ENCODE data around the gene SDK1. TPM values are rescaled to one million over a fixed set of nuclear protein-coding genes. Genes with fewer than 3 reads are reported as not detected.

Gene SDK1
- total RNA-seq, 2 experiments from 2014 or later = 0.10 to 0.17 TPM

- peaks cover 2% of the 10 kb centered on the region for H3K9me3 Mint-ChIP-seq
- H3K4me3 Mint-ChIP-seq = no peak overlapping the region
- ChIA-PET POLR2A (no interaction called here), CTCF (no interaction called here)
- H3K36me3 Mint-ChIP-seq (ENCODE audit: low read depth) = no peaks in the 10 kb centered on the region
- DNase-seq = no peak
- H3K4me1 Mint-ChIP-seq = no peaks in the 10 kb centered on the region
- H3K27ac Mint-ChIP-seq = no peak overlapping the region
- peaks cover 2% of the 10 kb centered on the region for H3K27me3 Mint-ChIP-seq
Measured at GRCh38 chr7:3860932-3861331, 559.9 kb downstream of the SDK1 start.

DNA sequence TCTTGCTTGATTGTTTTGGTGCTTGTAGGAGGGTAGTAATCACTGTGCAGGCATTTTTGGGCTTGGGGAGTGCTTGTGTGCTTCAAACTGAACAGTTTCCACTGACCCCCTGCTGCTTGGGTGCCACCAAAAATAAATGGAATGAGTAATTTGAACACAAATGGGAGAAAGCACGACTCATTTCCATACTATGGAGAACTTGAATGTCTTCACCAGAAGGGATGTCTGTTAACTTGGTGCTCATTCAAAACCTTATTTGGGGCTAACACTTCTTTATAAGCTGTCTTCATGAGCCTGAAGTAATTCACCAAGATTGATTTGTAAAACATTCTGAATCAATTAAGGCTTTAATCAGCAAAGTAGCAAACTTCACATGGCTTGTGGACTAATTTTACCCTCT lies 560.3 kb downstream of the SDK1 start:
- CTCF ChIA-PET = no interaction called here
- Mint-ChIP-seq H3K4me1 (no peaks in the 10 kb centered on the region), H3K9me3 (peaks cover 2% of the 10 kb centered on the region), H3K27ac (no peak overlapping the region), H3K36me3 (ENCODE audit: low read depth) (no peaks in the 10 kb centered on the region), H3K4me3 (no peak overlapping the region), H3K27me3 (no peaks in the 10 kb centered on the region)
- POLR2A ChIA-PET = no interaction called here
- no peak for DNase-seq

DNA sequence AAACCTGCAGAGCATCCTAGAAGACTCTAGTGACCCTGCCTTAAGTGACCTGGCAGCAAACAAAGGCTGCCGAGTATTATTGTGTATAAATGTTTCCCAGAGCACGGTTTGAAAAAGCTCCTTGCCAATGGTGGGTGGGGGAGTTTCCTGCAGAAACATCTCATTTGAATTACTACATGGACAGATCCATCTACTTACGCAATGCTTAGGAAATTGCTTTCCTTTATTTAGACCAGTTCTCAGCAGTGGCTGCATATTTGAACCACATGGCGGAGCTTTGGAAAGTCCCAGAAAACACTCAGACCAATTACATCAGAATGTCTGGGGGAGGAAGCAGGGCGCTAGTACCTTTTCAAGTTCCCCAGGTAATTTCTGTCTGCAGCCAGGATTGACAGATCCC lies 560.9 kb downstream of the SDK1 start:
- no peak for DNase-seq
- no peaks in the 10 kb centered on the region for H3K27me3 Mint-ChIP-seq
- H3K27ac Mint-ChIP-seq = no peak overlapping the region
- no peaks in the 10 kb centered on the region for H3K36me3 Mint-ChIP-seq (ENCODE audit: low read depth)
- H3K4me1 Mint-ChIP-seq = no peaks in the 10 kb centered on the region
- CTCF ChIA-PET = no interaction called here
- POLR2A ChIA-PET = no interaction called here
- H3K4me3 Mint-ChIP-seq = no peak overlapping the region
- peaks cover 2% of the 10 kb centered on the region for H3K9me3 Mint-ChIP-seq

DNA sequence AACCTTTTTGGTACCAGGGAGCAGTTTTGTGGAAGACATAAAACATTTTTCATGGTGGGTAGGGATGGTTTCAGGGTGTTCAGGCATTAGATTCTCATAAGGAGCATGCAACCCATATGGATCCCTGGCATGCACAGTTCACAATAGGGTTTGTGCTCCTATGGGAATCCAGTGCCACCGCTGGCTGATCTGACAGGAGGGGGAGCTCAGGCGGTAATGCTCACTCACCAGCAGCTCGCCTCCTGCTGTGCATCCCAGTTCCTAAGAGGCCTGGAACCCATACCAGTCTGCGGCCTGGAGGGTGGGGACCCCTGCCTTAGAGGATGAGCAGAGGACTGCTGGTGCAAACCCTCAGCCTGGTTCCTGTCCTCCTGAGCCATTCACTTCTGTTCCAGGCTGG lies 561.7 kb downstream of the SDK1 start:
- ChIA-PET CTCF (no interaction called here), POLR2A (no interaction called here)
- no peak for DNase-seq
- H3K27me3 Mint-ChIP-seq = no peaks in the 10 kb centered on the region
- H3K9me3 Mint-ChIP-seq = peaks cover 2% of the 10 kb centered on the region
- no peaks in the 10 kb centered on the region for H3K36me3 Mint-ChIP-seq (ENCODE audit: low read depth)
- no peak overlapping the region for H3K27ac Mint-ChIP-seq
- no peaks in the 10 kb centered on the region for H3K4me1 Mint-ChIP-seq
- no peak overlapping the region for H3K4me3 Mint-ChIP-seq

GRCh38 chr7:3866277-3866676 lies 565.2 kb downstream of the SDK1 start:
- ChIA-PET POLR2A (no interaction called here), CTCF (interaction anchor here (0.6 kb wide), 1 partner anchor 636 kb away, joined by 3 read pairs; no protein-coding TSS in a partner anchor)
- Mint-ChIP-seq H3K4me1 (no peaks in the 10 kb centered on the region), H3K27ac (no peak overlapping the region), H3K36me3 (ENCODE audit: low read depth) (no peaks in the 10 kb centered on the region), H3K4me3 (no peak overlapping the region), H3K9me3 (peaks cover 2% of the 10 kb centered on the region), H3K27me3 (no peaks in the 10 kb centered on the region)
- DNase-seq = no peak

GRCh38 chr7:3867863-3868262 lies 566.8 kb downstream of the SDK1 start:
- CTCF ChIA-PET = no interaction called here
- Mint-ChIP-seq H3K4me3 (no peak overlapping the region), H3K27me3 (no peaks in the 10 kb centered on the region), H3K9me3 (peaks cover 2% of the 10 kb centered on the region), H3K36me3 (ENCODE audit: low read depth) (no peaks in the 10 kb centered on the region), H3K27ac (no peak overlapping the region), H3K4me1 (no peaks in the 10 kb centered on the region)
- no peak for DNase-seq
- POLR2A ChIA-PET = no interaction called here

DNA sequence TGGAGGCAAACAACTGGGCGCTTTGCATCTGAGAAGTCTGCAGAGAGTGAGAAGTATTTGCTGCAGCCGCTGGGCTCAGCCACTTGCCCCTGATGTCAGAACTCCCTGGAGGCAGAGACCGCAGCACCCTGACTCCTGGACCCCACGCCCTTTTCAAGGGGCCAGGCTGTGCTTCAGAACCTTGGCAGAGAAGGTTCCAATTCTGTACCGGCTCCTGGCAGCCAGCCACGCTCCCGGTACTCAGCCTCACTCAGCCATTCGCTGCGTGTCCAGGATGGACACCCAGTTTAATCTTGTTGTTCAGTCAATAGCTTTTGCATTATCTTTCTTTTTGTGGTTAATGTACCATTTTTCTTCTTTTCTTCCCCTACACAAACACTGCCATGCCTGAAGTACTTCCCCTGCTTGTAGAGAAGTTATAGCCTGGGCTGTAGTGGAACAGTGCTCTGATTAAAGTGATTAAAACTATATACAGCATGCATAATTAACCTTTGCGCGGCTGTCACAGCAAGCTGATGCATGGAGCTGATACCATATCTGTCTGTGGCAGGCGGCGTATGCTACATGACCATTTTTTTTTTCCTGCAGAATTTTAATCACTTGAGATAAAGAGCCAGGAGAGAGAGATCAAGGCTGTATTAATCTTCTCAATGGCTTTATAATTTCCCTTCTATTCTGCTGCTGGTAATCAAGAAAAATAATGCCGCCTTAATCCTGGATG lies 578.5 kb downstream of the SDK1 start:
- ChIA-PET POLR2A (no interaction called here), CTCF (no interaction called here)
- H3K9me3 Mint-ChIP-seq = no peaks in the 10 kb centered on the region
- no peak overlapping the region for H3K4me3 Mint-ChIP-seq
- no peaks in the 10 kb centered on the region for H3K4me1 Mint-ChIP-seq
- no peak for DNase-seq
- H3K36me3 Mint-ChIP-seq (ENCODE audit: low read depth) = no peaks in the 10 kb centered on the region
- no peaks in the 10 kb centered on the region for H3K27me3 Mint-ChIP-seq
- no peak overlapping the region for H3K27ac Mint-ChIP-seq

DNA sequence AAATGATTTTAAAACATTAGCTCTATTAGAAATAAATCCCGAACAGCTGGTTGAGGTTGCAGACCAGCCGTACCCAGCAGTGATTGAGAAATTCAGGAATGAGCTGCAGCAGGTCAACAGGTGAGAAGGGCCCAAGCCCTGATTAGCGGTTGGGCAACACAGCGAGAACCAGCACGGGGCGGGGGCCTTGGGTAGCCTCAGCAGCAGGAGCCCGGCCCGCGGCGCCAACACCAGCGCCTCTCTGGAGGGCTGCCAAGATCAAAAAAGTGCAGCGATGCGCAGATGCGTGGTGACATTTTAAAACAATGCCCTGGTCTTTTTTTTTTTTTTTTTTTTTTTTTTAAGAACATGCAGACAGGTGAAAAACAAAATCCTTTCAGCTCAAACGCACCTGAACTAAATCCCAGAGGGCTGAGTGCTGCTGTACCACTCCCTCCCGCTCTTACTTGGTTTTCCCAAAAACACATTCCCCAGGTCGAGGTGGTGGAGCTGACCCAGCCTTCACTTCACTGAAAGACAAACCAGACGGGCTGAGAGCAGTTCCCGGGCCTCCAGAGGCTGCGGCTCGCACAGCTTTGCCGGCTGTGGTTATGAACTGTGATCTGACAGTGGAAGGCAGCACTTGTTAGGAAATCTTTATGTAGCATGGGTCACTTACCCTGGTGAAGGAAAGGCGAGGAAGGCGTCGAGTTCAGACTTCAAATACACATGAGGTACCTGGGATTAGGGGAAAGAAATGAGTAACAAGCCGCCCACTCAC lies 579.4 kb downstream of the SDK1 start:
- ChIA-PET CTCF (no interaction called here), POLR2A (no interaction called here)
- no peak overlapping the region for H3K4me3 Mint-ChIP-seq
- H3K27ac Mint-ChIP-seq = no peak overlapping the region
- no peaks in the 10 kb centered on the region for H3K27me3 Mint-ChIP-seq
- no peaks in the 10 kb centered on the region for H3K4me1 Mint-ChIP-seq
- H3K36me3 Mint-ChIP-seq (ENCODE audit: low read depth) = no peaks in the 10 kb centered on the region
- no peaks in the 10 kb centered on the region for H3K9me3 Mint-ChIP-seq
- no peak for DNase-seq

DNA sequence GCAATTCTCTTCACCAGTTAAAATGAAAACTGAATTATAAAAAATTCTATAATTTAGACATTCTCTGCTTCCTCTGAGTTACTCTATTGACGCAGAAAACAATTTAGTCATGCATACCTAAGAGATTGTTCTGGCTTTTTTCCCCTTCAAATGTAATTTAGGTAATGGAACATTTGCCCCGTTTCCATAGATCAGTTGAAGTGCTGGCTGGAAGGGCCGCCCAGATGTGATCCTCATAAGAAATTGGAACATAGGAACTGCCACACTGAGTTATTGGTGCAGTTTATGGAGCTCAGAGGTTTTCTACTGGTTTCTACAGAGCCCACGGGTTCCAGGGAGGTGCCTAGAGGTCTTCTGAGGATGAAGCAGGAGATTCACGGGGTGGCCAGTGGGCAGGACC lies 581.7 kb downstream of the SDK1 start:
- H3K9me3 Mint-ChIP-seq = no peaks in the 10 kb centered on the region
- H3K27me3 Mint-ChIP-seq = no peaks in the 10 kb centered on the region
- no peaks in the 10 kb centered on the region for H3K4me1 Mint-ChIP-seq
- no peak for DNase-seq
- no peaks in the 10 kb centered on the region for H3K36me3 Mint-ChIP-seq (ENCODE audit: low read depth)
- POLR2A ChIA-PET = no interaction called here
- no peak overlapping the region for H3K27ac Mint-ChIP-seq
- CTCF ChIA-PET = no interaction called here
- no peak overlapping the region for H3K4me3 Mint-ChIP-seq

GRCh38 chr7:3884543-3884942 lies 583.5 kb downstream of the SDK1 start:
- CTCF ChIA-PET = no interaction called here
- DNase-seq = no peak
- Mint-ChIP-seq H3K9me3 (no peaks in the 10 kb centered on the region), H3K4me1 (no peaks in the 10 kb centered on the region), H3K27me3 (no peaks in the 10 kb centered on the region), H3K4me3 (no peak overlapping the region), H3K27ac (no peak overlapping the region), H3K36me3 (ENCODE audit: low read depth) (no peaks in the 10 kb centered on the region)
- POLR2A ChIA-PET = no interaction called here

- H3K9me3 Mint-ChIP-seq = no peaks in the 10 kb centered on the region
- no peaks in the 10 kb centered on the region for H3K4me1 Mint-ChIP-seq
- no peak overlapping the region for H3K27ac Mint-ChIP-seq
- no peak overlapping the region for H3K4me3 Mint-ChIP-seq
- no peak for DNase-seq
- CTCF ChIA-PET = no interaction called here
- H3K27me3 Mint-ChIP-seq = no peaks in the 10 kb centered on the region
- POLR2A ChIA-PET = no interaction called here
- H3K36me3 Mint-ChIP-seq (ENCODE audit: low read depth) = no peaks in the 10 kb centered on the region
Measured at GRCh38 chr7:3887096-3887690, 586.1 kb downstream of the SDK1 start.

- CTCF ChIA-PET = no interaction called here
- POLR2A ChIA-PET = no interaction called here
- H3K36me3 Mint-ChIP-seq (ENCODE audit: low read depth) = no peaks in the 10 kb centered on the region
- no peak overlapping the region for H3K27ac Mint-ChIP-seq
- DNase-seq = no peak
- no peaks in the 10 kb centered on the region for H3K27me3 Mint-ChIP-seq
- H3K4me1 Mint-ChIP-seq = no peaks in the 10 kb centered on the region
- no peak overlapping the region for H3K4me3 Mint-ChIP-seq
- H3K9me3 Mint-ChIP-seq = no peaks in the 10 kb centered on the region
Measured at GRCh38 chr7:3888096-3888495, 587.0 kb downstream of the SDK1 start.

DNA sequence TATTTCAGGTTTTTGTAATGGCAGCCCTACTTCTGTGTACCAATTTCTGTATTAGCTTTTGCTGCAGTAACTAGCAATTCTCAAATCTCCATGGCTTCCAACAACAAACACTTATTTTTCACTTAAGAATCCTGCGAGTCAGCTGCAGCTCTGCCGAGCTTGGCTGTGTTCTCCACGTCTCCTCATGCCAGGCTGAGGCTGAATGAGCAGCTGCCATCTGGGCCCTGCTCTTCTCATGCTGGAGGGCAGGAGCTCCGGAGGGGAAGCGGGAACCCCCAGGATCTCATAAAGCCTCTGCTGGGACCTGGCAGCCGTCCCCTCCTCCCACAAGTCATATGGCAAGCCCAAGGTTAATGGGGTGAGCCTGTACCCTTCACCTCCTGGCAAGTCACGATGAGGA lies 591.1 kb downstream of the SDK1 start:
- no peak overlapping the region for H3K27ac Mint-ChIP-seq
- H3K4me1 Mint-ChIP-seq = no peaks in the 10 kb centered on the region
- no peaks in the 10 kb centered on the region for H3K9me3 Mint-ChIP-seq
- ChIA-PET CTCF (interaction anchor here (0.6 kb wide), 1 partner anchor 730 kb away, joined by 5 read pairs; no protein-coding TSS in a partner anchor), POLR2A (no interaction called here)
- peaks cover 5% of the 10 kb centered on the region for H3K27me3 Mint-ChIP-seq
- no peaks in the 10 kb centered on the region for H3K36me3 Mint-ChIP-seq (ENCODE audit: low read depth)
- no peak for DNase-seq
- H3K4me3 Mint-ChIP-seq = no peak overlapping the region

- H3K4me1 Mint-ChIP-seq = no peaks in the 10 kb centered on the region
Measured at GRCh38 chr7:3892686-3893085, 591.6 kb downstream of the SDK1 start.

More at GRCh38 chr7:3892686-3893085, 591.6 kb downstream of the SDK1 start:
- ChIA-PET CTCF (no interaction called here), POLR2A (no interaction called here)
- no peak for DNase-seq
- Mint-ChIP-seq H3K27me3 (peaks cover 5% of the 10 kb centered on the region), H3K36me3 (ENCODE audit: low read depth) (no peaks in the 10 kb centered on the region), H3K9me3 (no peaks in the 10 kb centered on the region), H3K4me3 (no peak overlapping the region), H3K27ac (no peak overlapping the region)

Measured in activated CD4-positive, alpha-beta T cell treated with anti-CD3 and anti-CD28 coated beads, Interleukin-2, amount 10 ng/mL, durations not matched to agents 7 days and 5 days (primary cell).